HG02678 (cell line): ENCODE data around the gene GSK3B.
A peak's percentile ranks its signal among the peaks of the same experiment; 100 is the strongest.

ENCODE experiments used
- ATAC-seq: cut with Tn5 transposase; IDR thresholded peaks from one replicate; pipeline ENCODE4 v1.9.1; 2021; ENCODE audit warnings: mild to moderate bottlenecking, moderate library complexity; ENCODE audit not compliant: unreplicated experiment

GSK3B gene

DNA sequence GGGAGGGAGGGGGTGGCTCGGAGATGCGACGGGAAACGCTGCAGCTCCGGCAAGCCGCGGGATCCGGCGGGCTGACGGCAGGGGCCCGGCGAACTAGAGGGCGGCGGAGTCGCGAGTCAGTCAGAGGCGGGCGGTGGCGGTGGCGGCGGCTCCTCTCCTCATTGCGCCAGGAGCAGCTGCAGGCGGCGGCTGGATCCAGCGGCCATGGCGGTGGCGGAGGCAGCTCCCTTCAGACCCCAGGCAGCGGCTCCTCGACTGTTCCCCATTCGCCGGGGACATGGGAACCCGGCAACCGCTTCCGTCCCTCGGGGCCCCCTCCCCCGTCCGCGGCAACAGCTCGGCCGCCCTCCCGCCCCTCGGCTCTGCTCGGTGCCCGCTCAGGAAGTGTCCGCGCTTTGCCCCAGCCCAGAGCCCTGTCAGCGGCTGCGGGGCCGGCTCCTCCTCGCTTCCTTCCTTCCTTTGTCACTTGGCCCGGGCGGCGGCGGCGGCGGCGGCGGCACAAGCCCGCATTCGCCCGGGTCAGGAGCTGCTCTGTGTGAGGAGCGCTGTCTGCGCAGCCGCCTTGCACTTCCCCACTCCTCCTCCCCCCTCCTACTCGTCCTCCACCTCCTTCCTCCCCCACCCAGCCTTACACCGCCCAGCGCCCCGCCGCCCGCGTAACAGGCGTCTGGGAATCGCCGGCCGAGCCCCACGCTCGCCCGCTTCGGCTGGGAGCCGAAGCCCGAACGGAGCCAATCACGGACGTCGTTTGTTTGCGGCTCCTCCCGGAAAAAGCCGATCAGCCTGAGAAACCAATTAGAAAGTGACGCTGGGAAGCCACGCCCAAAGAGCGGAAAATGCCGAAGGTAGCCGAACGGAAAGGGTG is at the start of gene GSK3B:
GSK3B (minus strand) TSS at position 537 of the 865 bp plus-strand sequence. CDS start 1,013 bp downstream, outside the sequence.
- peak; percentile 1 for ATAC-seq

DNA sequence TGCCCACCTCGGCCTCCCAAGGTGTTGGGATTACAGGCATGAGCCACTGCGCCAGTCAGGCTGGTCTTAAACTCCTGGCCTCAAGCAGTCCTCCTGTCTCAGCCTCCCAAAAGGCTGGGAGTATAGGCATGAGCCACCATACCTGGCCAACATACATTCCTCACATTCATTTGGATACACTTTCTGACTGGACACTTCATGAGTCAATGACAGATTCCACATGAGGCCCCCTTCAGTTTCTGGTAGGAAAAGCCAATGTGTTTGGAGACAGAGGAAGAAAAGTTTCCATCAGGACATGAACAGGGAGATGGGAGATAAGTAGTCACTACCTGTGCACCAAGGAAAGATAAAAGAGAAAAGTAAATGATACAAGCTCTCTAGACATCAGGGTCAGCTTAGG is 49.4 kb upstream of the GSK3B start:
- ATAC-seq: no peak

DNA sequence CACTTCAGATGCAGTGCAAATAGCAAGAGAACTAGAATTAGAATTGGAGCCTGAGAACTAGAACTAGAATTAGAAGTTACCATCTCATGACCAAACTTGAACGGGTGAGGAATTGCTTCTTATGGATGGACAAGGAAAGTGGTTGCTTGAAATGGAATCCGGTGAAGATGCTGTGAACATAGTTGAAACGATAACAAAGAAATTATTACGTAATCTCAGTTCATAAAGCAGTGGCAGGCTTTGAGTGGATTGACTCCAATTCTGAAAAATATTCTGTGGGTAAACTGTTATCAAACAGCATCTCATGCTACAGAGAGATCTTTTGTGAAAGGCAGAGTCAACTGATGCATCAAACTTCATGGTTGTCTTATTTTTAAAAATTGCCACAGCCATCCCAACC is 48.0 kb upstream of the GSK3B start:
- no peak for ATAC-seq

DNA sequence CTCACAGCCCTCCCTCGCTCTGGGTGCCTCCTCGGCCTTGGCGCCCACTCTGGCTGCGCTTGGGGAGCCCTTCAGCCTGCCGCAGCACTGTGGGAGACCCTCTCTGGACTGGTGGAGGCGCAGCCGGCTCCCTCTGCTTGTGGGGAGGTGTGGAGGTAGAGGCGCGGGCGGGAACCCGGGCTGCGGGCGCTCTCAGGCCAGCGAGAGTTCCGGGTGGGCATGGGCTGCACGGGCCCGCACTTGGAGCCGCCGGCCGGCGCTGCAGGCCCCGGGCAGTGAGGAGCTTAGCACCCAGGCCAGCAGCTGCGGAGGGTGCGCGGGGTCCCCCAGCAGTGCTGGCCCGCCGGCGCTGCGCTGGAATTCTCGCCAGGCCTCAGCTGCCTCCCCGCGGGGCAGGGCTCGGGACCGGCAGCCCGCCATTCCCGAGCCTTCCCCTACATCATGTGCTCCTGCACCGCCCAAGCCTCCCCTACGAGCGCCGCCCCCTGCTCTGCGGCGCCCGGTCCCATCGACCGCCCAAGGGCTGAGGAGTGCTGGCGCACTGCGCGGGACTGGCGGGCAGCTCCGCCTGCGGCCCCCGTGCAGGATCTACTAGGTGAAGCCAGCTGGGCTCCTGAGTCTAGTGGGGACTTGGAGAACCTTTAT is 46.0 kb upstream of the GSK3B start:
- ATAC-seq: no peak

DNA sequence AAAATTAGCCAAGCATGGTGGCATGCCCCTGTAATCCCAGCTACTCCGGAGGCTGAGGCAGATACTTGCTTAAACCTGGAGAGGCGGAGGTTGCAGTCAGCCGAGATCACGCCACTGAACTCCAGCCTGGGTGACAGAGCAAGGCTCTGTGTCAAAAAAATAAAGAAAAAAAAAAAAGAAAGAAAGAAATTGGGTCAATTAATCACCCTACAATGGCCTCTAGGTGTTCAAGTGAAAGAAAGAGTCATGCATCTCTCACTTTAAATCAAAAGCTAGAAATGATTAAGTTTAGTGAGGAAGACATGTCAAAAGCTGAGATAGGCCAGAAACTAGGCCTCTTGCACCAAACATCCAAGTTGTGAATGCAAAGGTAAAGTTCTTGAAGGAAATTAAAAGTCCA is 44.9 kb upstream of the GSK3B start:
- ATAC-seq: no peak

DNA sequence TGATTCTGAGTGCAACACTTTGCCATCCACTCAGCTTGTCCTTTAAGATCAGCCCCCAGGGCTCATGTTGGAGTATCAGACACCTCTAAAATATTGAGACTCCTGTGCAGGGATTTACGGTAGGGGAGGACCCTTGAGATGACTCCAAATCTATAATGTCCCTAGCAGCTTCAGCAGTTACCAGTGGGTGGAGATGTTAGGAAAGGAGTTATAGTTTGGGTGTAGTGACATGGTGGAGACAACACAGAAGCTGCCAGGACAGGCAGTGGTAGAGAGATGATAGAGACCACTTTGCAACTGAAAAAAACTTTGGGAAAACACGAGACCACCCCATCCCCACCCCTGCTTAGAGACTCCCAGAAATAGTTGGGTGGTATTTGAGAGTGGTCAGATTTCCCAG is 43.3 kb upstream of the GSK3B start:
- no peak for ATAC-seq

DNA sequence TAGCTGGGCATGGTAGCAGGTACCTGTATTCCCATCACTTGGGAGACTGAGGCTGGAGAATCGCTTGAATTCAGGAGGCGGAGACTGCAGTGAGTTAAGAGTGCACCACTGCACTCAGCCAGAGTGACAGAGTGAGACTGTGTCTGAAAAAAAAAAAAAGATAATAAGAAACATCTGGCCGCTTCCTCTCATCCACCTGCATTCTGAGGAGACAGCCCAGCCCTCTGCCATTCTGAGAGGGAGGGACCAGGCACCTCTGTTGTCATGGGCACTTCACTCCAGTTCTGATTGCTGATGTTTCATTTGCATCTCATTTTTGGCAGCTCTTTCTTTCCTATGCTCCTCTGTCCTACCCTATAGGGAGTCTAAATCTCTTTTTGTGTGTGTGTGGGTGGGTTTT is 36.4 kb upstream of the GSK3B start:
- ATAC-seq: no peak

DNA sequence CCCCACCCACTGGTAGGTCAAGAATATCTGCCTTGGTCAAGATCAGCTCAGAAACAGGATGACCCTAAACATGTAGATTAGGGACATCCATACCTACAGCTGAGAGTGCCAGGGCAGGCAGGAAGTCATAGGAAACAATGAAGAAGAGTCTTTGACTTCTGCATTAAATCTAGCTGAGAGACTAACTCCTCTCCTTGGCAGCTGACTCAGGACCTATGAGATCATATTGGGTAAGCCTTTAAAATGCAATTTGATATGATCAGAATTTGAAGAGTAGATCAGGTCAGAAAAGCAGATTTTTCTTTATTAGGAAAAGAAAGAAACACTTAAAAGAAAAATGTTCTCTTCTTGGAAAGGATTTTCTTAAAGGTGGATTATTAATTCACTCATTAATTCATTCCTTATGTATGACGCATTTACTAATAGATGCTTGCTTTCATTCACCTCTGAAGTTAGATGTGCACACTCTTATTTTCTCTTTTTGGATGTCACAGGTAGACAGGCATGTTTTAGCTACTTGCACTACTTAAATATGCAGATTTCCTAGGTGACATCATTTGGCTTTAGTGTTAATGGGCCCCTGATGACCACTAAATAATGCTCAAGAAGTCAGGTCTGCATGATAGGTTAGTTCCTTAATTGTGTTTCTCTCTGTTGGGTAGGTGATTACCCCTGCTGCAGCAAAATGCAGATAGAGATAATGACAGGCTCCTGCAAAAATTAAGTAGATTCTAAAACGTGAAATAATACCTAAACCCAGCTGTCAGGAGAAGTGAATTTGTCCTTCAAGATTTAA is 35.7 kb upstream of the GSK3B start:
- no peak for ATAC-seq

DNA sequence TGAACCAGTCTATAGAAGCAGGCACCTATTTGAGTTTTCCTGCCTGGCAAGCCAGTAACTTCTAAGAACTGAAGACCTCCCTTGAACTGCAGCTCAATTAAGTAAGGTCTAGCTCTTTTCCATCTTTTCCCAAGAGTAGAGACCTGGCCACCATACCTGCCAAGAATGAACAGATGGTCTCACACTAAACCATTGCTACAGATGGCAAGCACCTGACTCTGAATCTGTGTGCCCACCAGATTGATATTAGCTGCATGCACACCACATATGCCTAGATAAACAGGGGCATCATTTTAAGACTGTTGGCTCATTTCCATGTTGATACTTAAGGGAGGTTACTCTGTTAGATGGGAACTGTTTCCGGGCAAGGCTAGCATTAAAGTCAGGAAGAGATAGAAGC is 34.8 kb upstream of the GSK3B start:
- no peak for ATAC-seq

DNA sequence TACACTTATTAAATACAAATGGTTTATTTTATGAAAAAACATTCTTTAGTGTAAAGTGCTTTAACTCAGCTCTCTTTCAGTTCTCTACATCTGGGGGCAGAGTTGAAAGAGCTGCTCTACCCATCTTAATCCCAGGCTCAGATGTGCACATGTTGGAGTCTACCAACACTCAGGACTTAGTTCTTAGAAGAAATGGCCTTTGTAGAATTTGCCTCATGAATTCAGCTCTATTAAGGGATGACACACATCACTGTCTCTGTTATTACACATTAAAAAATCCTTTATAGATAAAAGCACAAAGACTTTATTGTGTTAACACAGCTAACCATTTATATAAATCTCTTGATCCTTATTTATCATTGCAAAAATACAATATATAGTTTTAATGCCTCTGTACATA is 31.7 kb upstream of the GSK3B start:
- ATAC-seq: no peak

DNA sequence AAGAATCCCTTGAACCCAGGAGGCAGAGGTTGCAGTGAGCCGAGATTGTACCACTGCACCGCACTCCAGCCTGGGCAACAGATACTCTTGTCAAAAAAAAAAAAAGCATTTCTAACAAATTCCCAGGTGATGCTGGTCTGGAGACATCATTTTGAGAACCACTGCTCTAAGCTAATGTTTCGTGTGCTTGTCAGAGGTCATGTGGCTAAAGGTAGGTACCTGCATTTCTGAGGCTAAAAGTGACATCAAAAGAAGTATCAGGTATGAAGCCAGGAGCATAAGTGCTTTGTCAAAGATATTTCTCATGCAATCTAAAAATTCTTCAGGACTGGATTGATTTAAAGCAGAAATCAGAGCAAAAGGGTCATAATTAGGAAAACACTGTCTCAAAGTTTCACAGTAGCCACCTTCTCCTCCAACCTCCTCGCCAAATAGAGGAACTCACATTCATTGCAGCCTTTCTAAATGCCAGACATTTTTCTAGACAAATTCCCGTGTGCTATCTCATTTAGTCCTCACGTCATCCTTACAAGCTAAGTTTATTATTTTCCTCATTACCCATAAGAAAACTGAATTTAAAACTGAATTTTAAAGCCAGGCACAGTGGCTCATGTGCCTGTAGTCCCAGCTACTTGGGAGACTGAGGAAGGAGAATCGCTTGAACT is 25.7 kb upstream of the GSK3B start:
- no peak for ATAC-seq

DNA sequence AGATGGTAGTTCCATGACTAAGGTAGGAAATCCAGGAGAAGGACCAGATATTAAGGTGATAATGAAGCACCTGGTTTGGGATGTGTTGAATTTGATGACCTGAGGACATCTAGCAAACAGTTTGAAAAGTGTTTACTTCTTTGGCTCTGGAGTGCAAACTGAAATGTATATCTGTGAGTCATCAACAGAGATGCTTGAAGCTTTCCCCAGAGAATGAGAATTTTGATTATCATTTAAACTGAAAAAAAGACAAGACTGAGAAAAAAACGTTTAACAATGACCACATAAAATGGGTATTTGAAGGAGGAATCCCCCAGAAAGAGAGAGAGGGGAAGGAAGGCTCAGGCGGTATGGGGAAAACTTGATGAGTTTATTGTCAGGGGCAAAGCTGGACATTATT is 20.7 kb upstream of the GSK3B start:
- ATAC-seq: no peak

DNA sequence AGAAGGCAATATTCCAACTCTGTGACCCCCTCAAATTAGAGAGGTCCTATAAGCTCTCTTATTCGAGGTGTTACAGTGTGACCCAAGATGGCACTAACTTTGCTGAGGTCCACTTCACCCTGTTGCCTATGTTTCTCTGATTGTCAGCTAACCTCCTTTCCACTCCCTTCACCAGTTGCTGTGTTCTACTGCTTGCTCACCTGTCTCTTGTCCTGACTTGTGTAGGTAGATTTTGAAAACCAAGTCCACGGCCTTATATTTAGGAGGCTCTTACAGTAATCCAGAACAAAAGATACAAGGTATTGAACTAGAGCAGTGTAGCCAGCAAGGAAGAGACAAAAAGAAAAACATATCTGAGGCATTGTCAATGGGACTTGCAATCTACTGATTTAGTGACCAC is 20.1 kb upstream of the GSK3B start:
- ATAC-seq: no peak

DNA sequence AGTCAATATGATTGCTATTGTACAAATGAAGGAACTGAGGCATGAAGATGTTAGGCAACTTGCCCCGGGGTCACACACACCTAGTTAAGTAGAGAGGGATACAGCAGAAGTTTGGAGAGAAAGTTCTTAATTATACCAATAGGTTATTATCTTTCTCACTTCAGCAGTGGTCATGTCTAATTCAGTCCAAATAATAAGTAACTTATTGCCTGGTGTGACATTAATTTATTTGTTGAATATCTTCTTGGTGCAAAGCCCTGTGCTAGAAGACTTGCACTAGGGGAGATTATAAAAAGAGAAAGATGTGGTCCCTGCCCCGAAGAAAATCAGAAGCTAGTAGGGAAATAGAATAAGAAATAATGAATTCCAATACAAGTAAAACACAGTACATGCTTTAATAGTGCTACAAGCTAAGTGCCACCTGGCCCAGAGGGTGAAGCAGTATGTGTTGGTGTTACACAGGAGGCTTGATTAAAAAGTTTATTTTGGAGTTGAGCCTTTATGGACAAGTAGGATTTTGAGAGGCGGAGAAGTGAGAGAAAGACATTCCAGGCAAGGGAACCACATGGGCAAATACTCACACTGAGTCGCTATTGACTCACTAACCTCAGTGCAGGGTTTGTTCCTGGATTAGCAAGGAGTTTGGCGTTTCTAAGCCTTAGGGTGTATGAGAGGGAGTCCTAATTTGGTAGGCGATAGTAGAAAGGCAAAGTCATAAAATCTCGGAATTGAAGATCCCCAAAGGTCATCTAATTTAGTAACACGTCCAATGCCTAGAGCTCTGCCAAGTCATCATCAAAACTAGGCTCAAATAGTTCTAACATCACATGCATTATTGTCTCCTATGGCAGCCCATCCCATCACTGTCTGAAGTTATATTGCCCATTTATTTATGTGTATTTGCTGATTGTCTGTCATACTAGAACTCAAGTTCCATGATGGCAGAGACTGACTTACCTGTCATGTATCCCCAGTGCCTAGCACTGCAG is 19.2 kb upstream of the GSK3B start:
- ATAC-seq: no peak

DNA sequence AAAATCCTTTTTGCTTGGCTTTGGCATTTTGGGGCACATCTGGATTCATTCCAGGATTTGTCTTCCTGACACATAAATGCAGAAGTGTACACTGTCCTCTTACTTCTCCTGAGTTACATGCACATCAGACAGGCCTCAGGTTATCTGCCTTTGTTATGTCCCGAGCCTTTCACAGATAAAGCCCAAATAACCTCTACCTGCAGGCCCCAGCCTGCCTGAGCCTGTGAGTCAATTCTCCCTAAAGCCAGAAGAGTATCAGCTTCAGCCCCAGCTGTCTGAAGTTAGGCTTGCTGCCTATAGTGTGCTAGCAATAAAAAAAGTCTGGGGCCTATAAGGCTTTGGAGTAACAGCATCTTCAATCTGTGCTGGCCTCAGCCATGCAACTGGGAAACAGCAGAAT is 17.7 kb upstream of the GSK3B start:
- ATAC-seq: no peak

DNA sequence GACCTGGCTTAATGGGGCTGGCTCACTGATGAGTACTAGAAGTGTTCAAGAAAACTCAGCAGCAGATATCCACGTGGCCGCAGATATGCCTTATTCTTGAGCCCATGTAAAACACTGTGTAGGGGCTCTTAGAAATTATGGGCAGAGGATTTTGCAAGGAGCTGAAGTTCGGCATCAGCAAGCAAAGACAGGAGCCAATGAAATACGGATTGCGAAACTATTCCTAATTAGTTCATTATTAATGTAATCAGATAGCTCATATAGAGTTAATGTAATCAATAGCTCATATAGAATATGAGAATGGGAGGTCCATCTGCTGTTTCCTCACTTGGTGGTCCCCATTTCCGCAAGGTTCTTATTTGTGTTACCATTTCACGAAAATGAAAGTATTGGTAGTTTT is 9.0 kb upstream of the GSK3B start:
- no peak for ATAC-seq

DNA sequence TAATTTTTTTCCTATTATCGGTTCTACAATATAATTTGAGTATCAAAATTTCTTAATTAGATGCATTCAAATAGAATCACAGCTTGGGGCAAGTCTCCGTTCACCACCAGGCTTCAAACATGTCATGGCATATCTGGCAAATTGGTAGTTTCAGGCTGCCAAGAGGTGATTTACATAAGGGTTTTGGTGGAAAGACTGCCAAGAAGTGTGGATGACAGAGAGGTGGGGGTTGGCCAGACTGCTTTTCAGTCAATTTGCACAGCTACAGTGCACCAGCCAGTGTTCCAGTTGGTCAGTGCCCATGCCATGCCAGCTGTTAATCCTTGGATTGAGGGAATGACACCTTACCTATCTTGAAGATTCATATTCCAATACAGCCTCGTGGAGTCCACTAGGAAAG is 8.4 kb upstream of the GSK3B start:
- ATAC-seq: no peak

DNA sequence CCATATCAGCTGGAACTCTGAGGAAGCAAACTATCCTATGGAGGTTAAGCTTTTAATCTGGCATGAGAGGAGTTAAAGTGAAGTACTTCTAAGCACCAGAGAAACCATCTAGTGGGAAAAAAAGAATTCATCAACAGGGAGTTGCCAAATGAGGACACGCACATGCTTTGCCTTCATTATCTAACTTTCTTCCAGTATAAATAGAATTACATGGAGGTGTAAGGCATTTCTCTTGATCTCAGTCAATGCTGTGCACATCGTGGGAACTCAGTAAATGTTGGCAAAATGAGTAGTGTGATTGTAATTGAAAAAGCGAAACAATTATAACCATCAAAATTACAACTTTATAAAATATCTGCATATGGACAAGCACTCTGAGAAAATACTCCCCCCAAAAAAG is 8.0 kb upstream of the GSK3B start:
- no peak for ATAC-seq

DNA sequence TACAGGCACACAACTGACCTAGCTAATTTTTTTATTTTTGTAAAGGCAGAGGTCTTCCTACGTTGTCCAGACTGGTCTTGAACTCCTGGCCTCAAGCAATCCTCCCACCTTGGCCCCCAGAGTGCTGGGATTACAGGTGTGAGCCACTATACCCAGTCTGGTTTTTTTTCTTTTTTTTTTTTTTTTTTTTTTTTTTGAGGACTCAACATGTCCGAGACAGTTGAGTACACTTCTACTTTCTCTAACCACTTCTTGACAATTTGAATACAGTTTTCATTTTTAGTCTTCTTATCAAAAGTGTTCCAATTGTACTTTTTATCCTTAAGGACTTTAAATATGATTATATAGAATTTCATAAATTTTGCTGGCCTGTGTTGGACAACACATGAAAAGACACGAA is 7.4 kb upstream of the GSK3B start:
- no peak for ATAC-seq

DNA sequence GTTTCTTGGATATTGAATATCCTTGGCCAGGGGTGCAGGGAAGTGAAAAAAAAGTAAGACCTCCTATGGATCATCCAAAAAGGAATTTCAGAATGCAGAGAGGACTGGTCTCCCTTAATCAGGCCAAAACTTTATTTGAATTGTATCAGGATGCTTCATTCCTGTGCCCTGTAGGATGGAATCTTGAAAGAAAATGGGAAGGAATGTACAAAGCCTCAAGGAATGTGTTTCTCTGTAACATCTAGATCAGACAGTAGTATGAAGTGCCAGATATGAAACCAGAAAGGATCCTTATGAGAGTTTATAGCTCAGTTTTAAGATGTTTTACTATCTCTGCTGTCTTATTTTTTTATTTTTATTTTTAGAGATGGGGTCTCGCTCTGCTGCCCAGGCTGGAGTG is 6.5 kb upstream of the GSK3B start:
- ATAC-seq: no peak
